ENCODE results near the gene HBP1.
"Not testable (repeated sequence)": the region's sequence is repeated elsewhere in the genome, so short reads cannot be mapped to it uniquely, and the experiment has no call there.

HBP1 gene

DNA sequence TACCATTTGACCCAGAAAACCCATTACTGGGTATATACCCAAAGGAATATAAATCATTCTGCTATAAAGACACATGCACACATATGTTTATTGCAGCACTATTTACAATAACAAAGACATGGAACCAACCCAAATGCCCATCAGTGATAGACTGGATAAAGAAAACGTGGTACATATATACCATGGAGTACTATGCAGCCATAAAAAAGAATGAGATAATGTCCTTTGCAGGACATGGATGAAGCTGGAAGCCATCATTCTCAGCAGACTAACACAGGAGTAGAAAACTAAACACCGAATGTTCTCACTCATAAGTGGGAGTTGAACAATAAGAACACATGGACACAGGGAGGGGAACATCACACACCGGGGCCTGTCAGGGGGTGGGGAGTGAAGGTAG lies 13.1 kb upstream of the HBP1 start:
- not testable (repeated sequence) for DNase-seq (ENCODE audit: low read depth)

DNA sequence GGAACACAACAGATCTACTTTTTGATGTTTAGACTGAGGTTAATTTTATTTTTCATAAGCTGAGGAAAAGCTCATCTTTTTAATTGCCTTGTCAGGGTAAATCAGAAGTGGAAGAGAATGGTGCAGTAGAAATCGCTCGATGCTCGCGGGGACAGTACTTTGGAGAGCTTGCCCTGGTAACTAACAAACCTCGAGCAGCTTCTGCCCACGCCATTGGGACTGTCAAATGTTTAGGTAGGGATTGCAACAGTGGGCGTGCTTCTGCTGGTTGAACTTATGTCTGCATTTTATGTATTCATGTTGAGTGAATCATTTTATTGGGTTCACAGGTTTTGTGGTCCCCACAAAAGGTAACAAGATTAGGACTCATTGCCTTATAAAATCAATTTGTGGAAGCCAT lies 11.7 kb upstream of the HBP1 start:
- DNase-seq (ENCODE audit: low read depth) = no peak

DNA sequence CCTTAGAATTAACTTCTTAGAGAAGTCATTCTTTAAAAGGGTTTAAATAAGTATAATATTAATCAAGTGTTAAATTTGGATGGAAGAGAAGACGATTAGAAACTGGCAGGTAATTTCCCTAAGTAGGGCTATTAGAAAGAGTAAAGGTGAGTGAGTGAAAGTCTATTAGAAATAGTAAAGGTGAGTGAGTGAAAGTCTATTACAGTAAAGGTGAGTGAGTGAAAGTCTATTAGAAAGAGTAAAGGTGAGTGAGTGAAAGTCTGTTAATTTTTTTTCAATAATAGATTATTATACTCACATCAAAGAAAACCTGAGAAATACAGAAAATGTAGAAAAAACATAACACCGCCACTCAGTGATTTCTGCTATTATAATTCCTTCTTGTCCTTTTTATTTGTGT lies 10.8 kb upstream of the HBP1 start:
- no peak for DNase-seq (ENCODE audit: low read depth)

DNA sequence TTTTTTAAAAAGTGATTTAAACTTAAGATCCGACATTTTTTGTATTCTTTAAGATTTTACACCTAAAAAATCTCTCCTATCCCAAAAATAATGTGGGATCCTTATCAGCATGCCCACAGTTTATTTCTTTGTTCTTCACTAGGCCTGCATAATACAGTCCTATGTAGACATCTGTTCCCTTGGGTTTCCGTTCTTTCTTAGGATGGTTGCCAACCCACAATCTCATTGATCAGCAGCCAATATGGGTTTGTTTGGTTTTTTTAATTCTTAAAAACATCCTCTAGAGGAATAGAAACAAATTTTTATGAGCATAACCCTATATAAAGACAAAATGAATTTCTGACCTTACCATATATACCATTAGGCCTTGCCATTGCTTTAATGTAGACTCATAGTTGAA lies 8.4 kb upstream of the HBP1 start:
- DNase-seq (ENCODE audit: low read depth) = no peak

DNA sequence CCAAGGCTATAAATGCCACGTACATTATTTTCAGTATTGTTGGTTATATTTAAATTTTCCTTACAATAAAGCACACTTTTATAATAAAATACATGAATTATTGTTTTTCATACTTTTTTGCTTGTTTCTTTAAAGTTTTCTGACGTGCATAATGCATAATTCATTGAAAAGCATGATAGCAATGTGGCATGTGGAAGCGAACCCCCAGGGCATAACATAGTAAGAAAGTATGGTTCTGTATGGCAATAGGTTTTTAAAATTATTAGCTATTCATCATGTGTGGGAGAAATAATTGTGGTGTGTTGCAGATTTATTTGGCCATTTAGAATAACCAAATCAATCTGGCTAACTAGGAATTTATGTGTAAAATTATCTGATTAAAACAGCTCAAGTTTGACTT lies 7.4 kb upstream of the HBP1 start:
- no peak for DNase-seq (ENCODE audit: low read depth)

DNA sequence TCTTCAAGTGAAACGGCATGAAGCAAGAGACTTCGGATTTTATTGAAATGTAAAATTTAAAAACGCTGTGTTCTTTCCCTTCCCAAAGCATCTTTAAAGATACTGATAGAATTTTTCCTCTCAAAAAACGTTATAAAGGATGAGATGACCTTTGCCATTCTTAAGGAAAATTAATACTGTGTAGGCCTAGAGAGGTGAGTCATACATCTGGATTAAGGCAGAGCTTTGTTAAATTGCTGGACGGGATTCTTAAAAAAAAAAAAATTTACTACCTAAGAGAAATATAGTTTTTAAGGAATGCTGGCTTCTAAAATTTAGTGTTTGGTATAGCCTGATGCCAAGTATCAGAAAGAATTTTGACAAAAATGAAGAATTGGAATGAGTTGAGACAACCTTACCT lies 6.3 kb upstream of the HBP1 start:
- no peak for DNase-seq (ENCODE audit: low read depth)

DNA sequence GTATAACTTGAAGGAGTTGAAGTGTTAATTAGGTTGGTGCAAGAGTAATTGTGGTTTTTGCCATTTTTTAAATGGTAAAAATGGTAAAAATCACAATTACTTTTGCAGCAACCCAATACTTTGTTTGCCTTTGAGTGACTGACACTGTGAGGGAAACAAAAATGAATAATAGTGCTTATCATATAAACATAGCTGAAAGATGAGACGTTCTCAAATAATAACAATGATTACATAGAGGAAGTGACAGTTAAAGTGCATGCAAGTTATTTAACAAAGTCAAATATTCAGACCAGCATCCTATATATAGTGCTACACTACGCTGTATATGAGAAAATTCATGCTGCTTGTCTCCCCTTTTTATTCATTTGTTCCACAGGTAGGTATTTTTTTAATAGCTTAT lies 4.7 kb upstream of the HBP1 start:
- DNase-seq (ENCODE audit: low read depth) = no peak

DNA sequence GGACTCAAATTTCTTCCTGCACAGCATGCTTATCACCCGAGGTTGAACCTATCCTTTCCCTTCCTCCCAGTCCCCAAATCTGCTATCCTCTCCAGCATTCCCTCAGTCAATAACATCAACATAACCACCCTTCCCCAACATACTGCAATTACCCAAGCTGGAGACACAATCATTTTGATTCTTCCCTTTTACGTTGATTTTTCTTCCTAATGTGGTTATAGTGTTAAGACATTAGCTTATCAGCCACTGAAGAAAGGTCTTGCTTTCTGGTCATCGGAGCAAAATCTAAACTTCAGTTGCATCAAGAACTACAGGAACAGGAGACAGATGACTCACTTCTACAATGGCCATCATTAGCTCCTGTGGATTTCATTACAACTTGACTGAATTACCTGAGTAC lies 3.5 kb upstream of the HBP1 start:
- no peak for DNase-seq (ENCODE audit: low read depth)

DNA sequence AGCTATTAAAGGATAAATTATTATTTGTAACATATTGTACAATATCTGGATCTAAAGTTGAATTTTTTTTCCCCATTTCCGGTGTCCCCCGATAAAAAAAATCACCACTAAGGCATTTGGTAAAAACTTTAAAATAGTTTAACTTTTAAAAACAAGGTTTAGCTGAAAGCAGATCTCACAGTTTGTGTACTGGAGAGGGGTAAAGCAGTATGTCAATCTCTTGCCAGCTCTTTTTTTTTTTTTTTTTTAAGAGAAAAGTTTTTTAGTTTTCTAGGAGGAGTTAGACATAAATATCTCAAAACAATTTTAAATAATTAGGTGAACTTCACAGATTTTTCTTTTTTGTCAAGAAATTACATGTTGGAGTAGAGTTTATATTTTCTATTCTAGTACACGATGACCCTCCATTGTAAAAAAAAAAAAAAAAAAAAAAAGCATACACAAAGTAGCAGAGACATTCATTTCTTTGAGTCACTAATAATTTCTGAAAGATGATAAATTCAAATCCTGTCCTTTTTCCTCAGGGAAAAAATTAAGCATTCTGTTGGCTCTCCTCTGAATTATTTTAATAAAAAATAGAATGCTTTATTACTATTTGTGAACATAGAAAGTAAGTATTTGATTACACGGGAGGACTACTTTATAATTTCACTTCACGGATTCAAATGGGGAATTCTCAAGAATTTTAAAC lies 1.9 kb upstream of the HBP1 start:
- no peak for DNase-seq (ENCODE audit: low read depth)

DNA sequence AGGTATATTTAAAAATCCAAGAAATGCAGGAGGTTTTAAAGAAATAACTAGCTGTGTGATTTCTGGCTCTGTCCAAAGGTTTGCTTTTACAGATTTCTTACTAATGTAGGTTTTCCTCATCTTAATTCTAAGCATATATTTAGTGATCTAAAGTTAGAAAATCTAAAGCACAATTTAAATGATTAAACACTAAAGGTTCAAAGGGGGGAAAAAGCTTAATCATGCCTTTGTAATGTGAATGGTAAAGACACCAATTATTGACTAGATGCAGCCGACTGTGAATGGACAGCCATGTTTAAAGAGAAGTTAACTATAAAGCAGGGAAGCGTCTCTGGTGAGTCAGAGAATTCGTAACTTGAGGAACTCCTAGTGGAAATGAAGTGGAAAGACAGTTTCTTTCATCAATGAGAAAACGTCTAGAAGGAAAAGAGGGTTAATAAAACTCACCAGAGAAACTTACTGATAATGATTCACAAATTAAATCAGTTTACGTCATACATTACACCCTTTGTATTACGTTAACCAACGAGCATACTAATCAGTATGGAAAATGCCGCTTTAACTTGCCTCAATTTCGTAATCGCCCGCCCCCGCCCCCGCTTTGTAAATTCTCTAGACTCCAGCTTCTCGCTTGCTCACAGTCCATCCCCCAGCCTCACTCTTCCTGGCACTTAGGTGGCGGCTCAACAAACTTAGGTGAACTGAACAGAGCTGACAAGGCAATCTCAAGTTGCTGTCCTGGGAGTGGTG lies 1.1 kb upstream of the HBP1 start:
- DNase-seq (ENCODE audit: low read depth) = peak; percentile 82

DNA sequence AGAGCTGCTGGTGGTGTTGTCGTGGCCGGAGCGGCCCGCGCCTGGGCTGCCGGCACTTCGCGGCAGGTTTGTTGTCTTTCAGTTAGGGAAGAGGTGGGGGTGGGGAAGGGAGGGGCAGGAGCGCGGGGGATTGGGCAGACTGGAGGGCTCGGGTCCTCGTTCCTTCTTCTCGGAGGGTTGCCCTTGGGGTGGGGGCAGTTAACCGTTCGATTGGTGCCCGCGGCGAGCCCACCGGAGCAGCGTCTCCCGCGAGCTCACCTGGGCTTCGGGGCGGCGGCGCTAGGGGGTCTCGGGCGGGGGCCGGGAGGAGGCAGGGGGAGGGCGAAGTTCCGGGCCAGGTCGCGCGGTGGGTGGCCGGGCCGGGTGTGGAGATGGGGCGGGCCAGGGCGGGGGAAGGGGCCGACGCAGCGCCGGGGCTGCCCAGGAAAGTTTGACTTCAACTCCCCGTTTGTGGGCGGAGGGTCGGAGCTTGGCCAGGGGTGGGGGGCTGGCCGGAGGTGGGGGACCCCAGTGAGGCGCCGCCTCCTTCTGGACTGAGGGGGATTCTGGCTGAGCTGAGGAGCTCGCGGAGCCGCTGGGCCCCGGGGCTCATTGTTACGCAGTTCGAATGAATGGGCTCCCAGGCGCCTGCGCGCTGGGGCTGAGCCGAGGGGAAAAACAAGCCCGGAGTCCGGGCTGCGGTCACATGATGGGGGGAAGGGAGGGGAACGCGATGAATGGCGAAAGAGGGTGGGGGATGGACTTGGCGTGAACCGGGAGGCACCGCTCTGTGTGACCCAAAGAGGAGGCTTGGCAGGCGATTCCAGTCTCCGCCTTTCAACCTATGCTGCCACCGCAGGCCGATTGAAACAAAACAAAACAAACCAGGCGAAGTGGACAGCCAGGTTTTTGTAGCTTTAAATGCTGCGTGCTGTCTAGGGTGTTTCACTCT lies 582 bp downstream of the HBP1 start:
- DNase-seq (ENCODE audit: low read depth) = peak; percentile 95

DNA sequence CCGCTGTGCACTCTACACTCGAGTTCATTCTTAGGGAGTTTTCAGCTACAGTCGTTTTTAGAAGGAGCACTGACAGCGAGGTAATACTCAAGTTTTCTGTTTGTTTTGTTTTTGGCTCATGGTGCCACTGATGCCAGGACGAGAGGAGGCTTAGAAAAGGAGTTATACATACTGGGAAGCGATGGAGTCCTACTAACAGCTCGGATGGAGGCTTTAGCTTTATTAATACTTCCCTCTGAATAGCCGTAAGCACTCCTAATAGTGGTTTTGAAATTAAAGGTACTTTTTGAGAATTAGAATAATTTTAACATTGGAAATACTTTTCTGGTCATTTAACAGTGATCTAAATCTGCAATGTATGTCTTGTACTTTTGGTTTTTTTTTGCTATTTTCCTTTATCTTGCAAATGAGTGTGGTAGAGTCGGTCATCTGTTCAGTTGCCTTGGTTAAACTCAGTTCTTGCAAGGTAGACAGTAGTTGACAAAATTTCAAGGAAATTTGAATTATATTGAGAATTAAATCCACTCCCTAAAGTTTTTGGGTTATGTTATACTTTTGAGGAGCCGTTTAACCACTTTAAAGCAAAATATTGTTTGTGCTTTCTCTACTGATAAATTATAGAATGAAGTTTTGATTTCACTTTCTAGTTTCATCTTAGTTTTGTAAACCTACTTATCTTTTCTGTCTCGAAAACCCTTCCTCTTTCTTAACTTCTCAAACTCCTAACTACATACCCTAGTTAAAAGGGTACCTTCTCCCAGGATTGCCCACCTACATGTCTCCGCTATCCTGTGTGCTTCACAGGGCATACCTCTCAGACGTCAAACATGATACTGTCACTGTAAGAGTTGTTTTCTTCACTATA lies 1.5 kb downstream of the HBP1 start:
- no peak for DNase-seq (ENCODE audit: low read depth)

DNA sequence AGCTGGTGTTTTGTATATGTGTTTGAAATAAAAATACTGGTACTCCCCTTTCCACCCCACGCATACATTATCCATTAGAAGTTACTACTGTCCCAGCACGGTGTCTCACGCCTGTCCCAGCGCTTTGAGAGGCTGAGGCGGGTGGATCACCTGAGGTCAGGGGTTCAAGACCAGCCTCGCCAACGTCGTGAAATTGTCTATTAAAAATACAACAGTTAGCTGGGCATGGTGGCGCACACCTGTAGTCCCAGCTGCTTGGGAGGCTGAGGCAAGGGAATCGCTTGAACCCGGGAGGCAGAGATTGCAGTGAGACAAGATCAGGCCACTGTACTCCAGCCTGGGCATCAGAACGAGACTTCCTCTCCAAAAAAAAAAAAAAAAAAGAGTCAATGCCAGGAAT lies 2.7 kb downstream of the HBP1 start:
- DNase-seq (ENCODE audit: low read depth) = no peak

DNA sequence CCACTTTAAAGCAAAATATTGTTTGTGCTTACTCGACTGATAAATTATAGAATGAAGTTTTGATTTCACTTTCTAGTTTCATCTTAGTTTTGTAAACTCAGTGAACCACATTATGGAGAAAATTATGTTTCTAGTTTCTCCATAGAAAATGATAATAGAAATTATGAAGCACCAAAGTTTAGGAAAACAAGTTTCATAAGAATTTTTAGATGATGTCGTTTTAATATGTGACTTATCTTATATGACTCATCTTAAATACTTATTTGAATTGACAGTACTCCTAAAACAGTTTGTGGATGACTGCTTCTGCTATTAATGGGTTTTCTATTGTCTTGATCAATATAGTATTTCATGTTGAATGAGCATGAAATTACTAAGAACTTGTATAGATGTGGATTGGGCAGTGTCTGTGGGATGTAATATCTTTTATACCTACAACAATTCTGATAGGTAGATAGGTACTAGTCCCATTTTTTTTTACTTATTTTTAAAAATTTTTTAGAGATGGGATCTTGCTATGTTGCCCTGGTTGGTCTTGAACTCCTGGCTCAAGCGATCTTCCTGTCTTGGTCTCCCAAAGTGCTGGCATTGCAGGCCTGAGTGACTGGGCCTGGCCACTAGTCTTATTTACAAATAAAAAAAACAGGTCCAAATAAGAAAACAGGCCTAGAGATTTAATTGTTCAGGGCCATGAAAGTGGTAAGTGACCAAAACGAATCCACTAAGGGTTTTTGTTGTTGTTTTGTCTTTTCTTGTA lies 3.7 kb downstream of the HBP1 start:
- no peak for DNase-seq (ENCODE audit: low read depth)

DNA sequence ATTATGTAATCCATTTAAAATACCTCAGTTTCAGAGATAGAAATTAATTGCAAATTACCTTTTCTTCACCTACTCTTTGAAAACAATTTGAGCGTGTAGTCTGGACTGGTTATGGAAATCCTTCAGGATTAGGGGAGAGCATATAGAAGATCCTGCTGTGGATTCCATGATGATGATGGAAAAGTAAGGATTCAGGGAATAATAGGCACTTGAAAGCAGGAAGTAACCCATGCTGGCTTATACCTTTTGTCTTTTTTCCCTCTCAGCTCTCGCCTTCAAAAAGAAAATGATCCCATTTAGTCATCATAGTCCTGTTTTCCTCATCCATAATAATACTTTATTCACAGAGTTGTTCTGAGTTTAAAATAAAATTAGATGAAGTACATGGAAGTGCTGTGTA lies 4.4 kb downstream of the HBP1 start:
- DNase-seq (ENCODE audit: low read depth) = no peak

DNA sequence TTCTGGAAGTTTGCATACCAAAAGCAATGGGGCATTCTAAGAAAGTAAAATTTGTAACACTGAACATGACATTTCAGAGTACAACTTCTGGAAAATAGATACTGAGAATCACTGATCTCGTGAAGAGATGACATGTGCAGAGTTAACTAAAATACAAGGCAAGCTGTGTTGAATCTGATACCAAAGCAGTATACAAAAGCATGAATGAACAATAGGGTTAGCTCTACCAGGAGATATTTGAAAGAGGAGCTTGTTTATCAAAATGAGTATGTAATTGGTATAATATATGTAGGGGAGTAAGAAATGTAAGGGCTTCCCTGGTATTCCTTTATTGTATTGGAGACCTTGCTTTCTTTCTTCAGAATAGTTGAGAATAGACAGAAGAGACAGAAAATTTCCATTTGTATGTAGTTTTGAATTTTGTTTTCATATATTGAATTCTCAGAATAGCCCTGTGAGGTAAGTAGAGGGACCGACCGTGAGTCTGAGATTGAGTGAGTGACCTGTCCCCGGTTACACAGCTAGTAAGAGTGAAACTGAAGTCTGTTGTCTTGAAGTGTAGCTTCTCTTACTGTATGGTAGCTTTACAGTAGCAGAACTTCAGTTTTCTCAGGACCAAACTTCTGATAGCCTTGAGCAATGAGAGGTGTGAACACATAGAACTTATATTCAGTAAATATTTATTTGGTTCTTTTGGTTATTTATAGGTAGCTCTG lies 5.0 kb downstream of the HBP1 start:
- no peak for DNase-seq (ENCODE audit: low read depth)

DNA sequence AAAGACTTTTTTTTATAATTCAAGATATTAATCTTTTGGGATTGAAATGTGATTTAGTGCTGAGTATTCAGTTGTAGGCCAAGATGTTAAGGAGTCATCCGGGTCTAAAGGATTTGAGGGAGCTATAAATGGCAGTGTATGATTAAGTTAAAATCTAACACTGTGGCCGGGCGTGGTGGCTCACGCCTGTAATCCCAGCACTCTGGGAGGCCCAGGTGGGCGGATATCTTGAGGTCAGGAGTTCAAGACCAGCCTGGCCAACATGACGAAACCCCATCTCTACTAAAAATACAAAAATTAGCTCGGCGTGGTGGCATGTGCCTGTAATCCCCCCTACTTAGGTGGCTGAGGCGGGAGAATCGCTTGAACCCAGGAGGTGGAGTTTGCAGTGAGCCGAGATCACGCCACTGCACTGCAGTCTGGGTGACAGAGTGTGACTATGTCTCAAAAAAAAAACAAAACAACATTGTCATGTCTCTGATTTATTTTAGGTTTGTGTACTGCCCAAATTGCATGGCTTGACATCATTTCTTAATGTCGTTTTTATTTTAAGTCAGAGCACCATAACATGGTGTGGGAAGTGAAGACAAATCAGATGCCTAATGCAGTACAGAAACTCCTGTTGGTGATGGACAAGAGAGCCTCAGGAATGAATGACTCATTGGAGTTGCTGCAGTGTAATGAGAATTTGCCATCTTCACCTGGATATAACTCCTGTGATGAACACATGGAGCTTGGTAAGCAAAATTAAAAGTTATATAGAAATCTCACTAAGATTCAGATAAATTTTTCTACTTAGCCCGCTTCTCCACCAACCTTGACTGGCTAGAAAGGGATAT lies 10.7 kb downstream of the HBP1 start:
- DNase-seq (ENCODE audit: low read depth) = no peak

DNA sequence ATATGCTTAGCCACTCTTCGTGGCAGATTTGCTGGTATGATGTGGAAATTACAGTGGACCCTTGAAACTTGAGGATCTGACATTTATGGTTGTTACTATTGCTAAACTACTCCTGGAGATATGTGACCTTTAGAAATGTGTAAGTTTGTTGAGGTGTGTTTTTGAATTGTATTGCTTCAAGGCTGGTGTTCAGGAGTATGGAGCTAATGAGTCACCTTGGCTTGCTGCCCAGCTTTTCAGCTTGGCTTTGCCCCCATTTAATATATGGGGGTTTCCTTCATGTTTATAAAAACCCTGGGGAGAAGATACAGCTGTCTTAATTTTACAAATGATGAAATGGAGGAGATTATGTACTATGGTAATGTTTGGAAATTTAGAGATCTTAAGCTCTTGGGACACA lies 11.6 kb downstream of the HBP1 start:
- peak; percentile 25 for DNase-seq (ENCODE audit: low read depth)

DNA sequence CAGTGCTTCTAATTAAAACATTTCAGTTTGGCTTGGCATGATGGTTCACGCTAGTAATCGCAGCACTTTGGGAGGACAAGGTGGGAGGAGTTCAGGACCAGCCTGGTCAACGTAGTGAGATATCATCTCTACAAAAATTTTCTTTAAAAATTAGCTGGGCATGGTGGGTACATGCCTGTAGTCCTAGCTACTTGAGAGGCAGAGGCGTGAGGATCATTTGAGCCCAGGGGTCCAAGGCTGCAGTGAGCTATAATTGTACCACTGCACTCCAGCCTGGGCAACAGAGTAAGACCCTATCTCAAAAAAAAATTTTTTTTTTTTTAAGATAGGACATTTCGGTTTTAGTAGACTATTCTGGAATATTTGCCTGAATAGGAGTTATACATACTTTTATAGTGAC lies 12.4 kb downstream of the HBP1 start:
- DNase-seq (ENCODE audit: low read depth) = no peak

DNA sequence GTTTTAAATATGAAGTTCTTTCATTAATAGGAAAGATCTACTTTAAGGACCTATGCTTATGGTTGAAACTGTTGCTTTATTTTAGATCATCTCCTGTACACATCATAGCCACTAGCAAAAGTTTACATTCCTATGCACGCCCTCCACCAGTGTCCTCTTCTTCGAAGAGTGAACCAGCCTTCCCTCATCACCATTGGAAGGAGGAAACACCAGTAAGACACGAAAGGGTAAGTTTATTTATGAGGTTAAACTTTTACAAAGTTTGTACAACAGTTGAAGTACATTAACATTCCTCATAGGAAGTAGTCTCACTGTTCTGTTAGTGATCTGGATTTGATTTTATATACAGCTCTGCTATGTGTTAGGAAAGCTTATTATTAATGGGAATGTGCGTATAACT lies 16.9 kb downstream of the HBP1 start:
- DNase-seq (ENCODE audit: low read depth) = no peak

Data from stromal cell of bone marrow (primary cell).